ENCODE measurements around the gene C2orf68.
"Not testable (repeated sequence)": the region's sequence is repeated elsewhere in the genome, so short reads cannot be mapped to it uniquely, and the experiment has no call there.

Gene C2orf68, protein sequence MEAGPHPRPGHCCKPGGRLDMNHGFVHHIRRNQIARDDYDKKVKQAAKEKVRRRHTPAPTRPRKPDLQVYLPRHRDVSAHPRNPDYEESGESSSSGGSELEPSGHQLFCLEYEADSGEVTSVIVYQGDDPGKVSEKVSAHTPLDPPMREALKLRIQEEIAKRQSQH

DNA sequence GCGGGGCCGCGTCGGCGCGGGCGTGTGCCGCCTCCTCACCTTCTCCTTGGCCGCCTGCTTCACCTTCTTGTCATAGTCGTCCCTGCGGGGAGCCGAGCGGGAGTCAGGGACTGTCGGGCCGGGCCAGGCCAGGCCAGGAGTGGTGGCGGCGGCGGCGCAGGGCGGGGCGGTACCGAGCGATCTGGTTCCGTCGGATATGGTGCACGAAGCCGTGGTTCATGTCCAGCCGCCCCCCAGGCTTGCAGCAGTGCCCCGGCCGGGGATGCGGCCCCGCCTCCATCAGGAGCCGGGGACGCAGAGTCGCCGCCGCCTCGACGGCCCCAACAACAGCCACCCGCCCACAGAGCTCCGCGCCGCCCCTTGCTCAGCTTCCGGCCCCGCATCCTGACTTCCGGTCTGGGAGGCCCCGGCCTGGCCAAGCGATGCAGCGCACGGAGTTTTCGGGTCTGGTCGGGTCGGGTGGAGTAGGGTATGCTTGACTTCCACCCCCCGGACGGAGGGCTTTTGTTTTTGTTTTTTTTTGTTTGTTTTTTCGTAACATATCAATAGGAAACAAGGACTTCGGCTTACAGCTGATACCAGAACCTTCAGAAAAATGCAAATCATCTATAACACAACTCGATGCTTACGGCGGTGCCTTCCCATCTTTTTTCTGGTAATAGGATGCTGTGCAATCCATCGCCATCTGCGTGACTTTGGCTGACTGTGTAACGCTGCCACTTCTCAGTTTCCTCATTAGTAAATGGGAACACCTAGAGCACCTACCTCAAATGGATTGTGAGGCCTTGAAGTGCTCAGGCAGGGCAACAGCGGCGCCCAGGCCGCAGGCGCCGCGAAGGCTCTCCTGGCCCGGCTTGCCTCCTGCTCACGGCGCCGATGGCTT, at the start of gene C2orf68:
C2orf68 (minus strand) TSS at position 362 of the 883 bp plus-strand sequence; CDS start at position 280, 82 bp downstream.
- peaks cover 12% of the 10 kb centered on the region; the same call in 1 of the 2 replicates for H3F3A ChIP-seq (ENCODE audit: control insufficient read depth, insufficient read depth)

DNA sequence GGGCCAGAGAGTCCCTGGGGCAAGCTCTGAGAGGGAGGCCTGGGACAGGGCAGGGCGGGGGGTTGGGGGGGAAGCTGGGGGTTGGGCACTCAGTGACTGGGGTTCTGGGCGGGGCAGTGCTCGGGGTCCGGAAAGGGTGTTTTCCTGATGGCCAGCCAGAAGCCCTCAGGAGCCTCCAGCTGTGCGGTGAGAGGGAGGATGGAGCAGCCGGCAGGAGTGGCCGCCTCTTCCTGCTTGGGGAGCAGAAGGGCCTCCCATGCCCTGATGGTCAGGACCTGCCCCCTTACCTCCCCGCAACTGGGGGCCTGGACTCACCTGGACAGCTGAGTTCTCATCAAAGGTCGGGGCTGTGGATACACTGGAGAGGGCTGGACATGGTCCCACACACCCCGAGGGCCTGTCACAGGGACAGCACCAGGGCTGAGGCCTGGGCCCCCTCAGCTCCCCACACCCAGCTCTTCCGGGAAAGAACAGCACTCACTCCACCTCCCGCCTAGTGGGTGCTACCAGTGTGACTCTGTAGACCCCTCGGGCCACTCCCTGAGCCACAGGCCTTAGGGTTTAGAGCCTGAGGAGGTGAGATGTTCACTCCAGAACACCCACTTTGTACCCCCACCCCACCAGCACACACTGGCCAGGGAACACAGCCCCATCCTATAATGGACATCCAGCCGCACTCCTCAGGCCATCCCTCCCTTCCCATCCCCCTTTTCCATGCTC, 49.4 kb upstream of the C2orf68 start:
- Histone ChIP-seq H3K9me2 (replicated peaks; ENCODE audit: control insufficient read depth, low read length) (no peaks in the 10 kb centered on the region), H3K79me2 (ENCODE audit: control insufficient read depth, low read length) (no peaks in the 10 kb centered on the region), H3K4me1 (ENCODE audit: control insufficient read depth, low read length) (no peaks in the 10 kb centered on the region), H3K27ac (ENCODE audit: low read depth, low read length) (no peak overlapping the region), H3F3A (ENCODE audit: control insufficient read depth, insufficient read depth) (no peaks in the 10 kb centered on the region), H3K9me3 (ENCODE audit: control insufficient read depth, insufficient read depth, low read length) (no peaks in the 10 kb centered on the region), H3K27me3 (ENCODE audit: control insufficient read depth, low read length) (no peaks in the 10 kb centered on the region), H4K20me1 (ENCODE audit: control insufficient read depth, insufficient read depth, low read depth, low read length) (no peaks in the 10 kb centered on the region), H3K36me3 (ENCODE audit: control insufficient read depth, low read length) (no peaks in the 10 kb centered on the region), H3K4me2 (ENCODE audit: low read length) (no peak overlapping the region), H3K4me3 (ENCODE audit: low read length) (no peak overlapping the region)
- TF ChIP-seq, protein P1, sequence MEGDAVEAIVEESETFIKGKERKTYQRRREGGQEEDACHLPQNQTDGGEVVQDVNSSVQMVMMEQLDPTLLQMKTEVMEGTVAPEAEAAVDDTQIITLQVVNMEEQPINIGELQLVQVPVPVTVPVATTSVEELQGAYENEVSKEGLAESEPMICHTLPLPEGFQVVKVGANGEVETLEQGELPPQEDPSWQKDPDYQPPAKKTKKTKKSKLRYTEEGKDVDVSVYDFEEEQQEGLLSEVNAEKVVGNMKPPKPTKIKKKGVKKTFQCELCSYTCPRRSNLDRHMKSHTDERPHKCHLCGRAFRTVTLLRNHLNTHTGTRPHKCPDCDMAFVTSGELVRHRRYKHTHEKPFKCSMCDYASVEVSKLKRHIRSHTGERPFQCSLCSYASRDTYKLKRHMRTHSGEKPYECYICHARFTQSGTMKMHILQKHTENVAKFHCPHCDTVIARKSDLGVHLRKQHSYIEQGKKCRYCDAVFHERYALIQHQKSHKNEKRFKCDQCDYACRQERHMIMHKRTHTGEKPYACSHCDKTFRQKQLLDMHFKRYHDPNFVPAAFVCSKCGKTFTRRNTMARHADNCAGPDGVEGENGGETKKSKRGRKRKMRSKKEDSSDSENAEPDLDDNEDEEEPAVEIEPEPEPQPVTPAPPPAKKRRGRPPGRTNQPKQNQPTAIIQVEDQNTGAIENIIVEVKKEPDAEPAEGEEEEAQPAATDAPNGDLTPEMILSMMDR (IDR thresholded peaks at IDR 0.05; ENCODE audit: low read depth, low read length, poor library complexity, severe bottlenecking), result no peak
- TF ChIP-seq EZH2phosphoT487 (IDR thresholded peaks at IDR 0.05; ENCODE audit: borderline replicate concordance, low read length), result no peak

More for the DNA sequence above, at the start of gene C2orf68:
- peaks cover 40% of the 10 kb centered on the region for H3K79me2 ChIP-seq (ENCODE audit: control insufficient read depth, low read length)
- H3K4me3 ChIP-seq (ENCODE audit: low read length), result peak within 1 kb of the TSS; percentile 93
- peak within 1 kb of the TSS; percentile 38 for H3K27ac ChIP-seq (ENCODE audit: low read depth, low read length)
- peaks cover 34% of the 10 kb centered on the region for H3K36me3 ChIP-seq (ENCODE audit: control insufficient read depth, low read length)
- H3K4me1 ChIP-seq (ENCODE audit: control insufficient read depth, low read length), result peaks cover 27% of the 10 kb centered on the region
- no peaks in the 10 kb centered on the region for H3K27me3 ChIP-seq (ENCODE audit: control insufficient read depth, low read length)
- H4K20me1 ChIP-seq (ENCODE audit: control insufficient read depth, insufficient read depth, low read depth, low read length), result peaks cover under 1% of the 10 kb centered on the region; the same call in 1 of the 2 replicates
- H3K9me3 ChIP-seq (ENCODE audit: control insufficient read depth, insufficient read depth, low read length), result no peaks in the 10 kb centered on the region
- H3K9me2 ChIP-seq (replicated peaks; ENCODE audit: control insufficient read depth, low read length), result no peaks in the 10 kb centered on the region
- no peak for TF ChIP-seq EZH2phosphoT487 (IDR thresholded peaks at IDR 0.05; ENCODE audit: borderline replicate concordance, low read length)
- TF ChIP-seq, protein P1 (IDR thresholded peaks at IDR 0.05; ENCODE audit: low read depth, low read length, poor library complexity, severe bottlenecking), result no peak
- peak within 1 kb of the TSS; percentile 98 for H3K4me2 ChIP-seq (ENCODE audit: low read length)

DNA sequence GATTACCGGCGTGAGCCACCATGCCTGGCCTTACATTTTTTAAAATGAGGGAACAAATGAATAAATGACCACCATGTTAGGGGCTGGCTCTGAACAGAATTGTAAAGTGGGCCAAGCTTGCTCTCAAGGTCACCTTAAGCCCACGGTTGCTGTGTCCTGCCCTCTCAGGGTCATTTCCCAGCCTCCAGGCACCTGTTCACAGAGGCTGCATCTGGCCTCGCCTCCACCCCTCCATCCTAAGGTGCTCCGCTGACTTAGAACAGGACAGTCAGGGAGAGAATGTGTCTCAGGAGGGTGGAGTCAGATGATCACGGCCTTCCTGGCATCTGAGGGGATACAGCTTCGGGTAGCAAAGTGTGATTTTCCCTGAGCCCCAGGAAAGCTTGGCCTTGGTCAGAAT, 48.9 kb upstream of the C2orf68 start:
- Histone ChIP-seq H3K36me3 (ENCODE audit: control insufficient read depth, low read length) (peaks cover 3% of the 10 kb centered on the region), H3K27me3 (ENCODE audit: control insufficient read depth, low read length) (no peaks in the 10 kb centered on the region), H3K4me2 (ENCODE audit: low read length) (no peak overlapping the region), H4K20me1 (ENCODE audit: control insufficient read depth, insufficient read depth, low read depth, low read length) (no peaks in the 10 kb centered on the region), H3K4me3 (ENCODE audit: low read length) (no peak overlapping the region), H3K9me2 (replicated peaks; ENCODE audit: control insufficient read depth, low read length) (no peaks in the 10 kb centered on the region), H3K9me3 (ENCODE audit: control insufficient read depth, insufficient read depth, low read length) (no peaks in the 10 kb centered on the region), H3K4me1 (ENCODE audit: control insufficient read depth, low read length) (no peaks in the 10 kb centered on the region), H3K27ac (ENCODE audit: low read depth, low read length) (no peak overlapping the region), H3K79me2 (ENCODE audit: control insufficient read depth, low read length) (no peaks in the 10 kb centered on the region), H3F3A (ENCODE audit: control insufficient read depth, insufficient read depth) (no peaks in the 10 kb centered on the region)
- TF ChIP-seq, protein P1 (IDR thresholded peaks at IDR 0.05; ENCODE audit: low read depth, low read length, poor library complexity, severe bottlenecking), result no peak
- no peak for TF ChIP-seq EZH2phosphoT487 (IDR thresholded peaks at IDR 0.05; ENCODE audit: borderline replicate concordance, low read length)

DNA sequence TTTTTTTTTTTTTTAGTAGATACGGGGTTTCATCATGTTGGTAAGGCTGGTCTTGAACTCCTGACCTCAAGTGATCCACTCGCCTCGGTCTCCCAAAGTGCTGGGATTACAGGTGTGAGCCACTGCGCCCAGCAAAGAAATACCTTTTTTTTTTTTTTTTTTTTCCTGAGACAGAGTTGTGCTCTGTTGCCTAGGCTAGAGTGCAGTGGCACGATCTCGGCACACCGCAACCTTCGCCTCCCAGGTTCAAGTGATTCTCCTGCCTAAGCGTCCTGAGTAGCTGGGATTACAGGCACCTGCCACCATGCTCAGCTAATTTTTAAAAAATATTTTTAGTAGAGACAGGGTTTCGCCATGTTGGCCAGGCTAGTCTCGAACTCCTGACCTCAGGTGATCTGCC, 48.4 kb upstream of the C2orf68 start:
- not testable (repeated sequence) for H3K9me2 ChIP-seq (replicated peaks; ENCODE audit: control insufficient read depth, low read length); H3K4me1 ChIP-seq (ENCODE audit: control insufficient read depth, low read length); H3K36me3 ChIP-seq (ENCODE audit: control insufficient read depth, low read length); H3K4me2 ChIP-seq (ENCODE audit: low read length); H4K20me1 ChIP-seq (ENCODE audit: control insufficient read depth, insufficient read depth, low read depth, low read length); H3K27me3 ChIP-seq (ENCODE audit: control insufficient read depth, low read length); H3K9me3 ChIP-seq (ENCODE audit: control insufficient read depth, insufficient read depth, low read length); H3K4me3 ChIP-seq (ENCODE audit: low read length); H3K27ac ChIP-seq (ENCODE audit: low read depth, low read length); H3F3A ChIP-seq (ENCODE audit: control insufficient read depth, insufficient read depth); H3K79me2 ChIP-seq (ENCODE audit: control insufficient read depth, low read length)

All from DOHH2 (cell line).